ENCODE data around the gene VAV3. TPM values are rescaled to one million over a fixed set of nuclear protein-coding genes. Genes with fewer than 3 reads are reported as not detected.

Gene VAV3
- total and polyA plus RNA-seq, 10 of the 15 experiments (the other 5 are each of a cell fraction or from before 2014, with no cell fraction given) = 0.84 to 5.5 (median 3.4) TPM

- H3K4me2 ChIP-seq (ENCODE audit: control insufficient read depth, insufficient read depth) = no peak overlapping the region
- SMC1A ChIA-PET (ENCODE audit: uncharacterized antibody, unreplicated experiment) = no interaction called here
- WGBS (ENCODE audit: insufficient coverage, insufficient replicate concordance, low lambda C conversion rate, missing lambda C conversion rate) = 70% methylated on average over 2 of the region's 2 CpGs
- in situ Hi-C loops (cut with MboI) (no loop called here), intact Hi-C loops (cut with micrococcal nuclease; ENCODE audit: unreplicated experiment) (no loop called here)
- CTCF ChIA-PET = no interaction called here
- H3K36me3 ChIP-seq (ENCODE audit: control insufficient read depth in 2 of 2, insufficient read depth in 2 of 2, low read length in 1 of 2) = no peaks in the 10 kb centered on the region
- no peaks in the 10 kb centered on the region for H3K9me3 ChIP-seq (replicated peaks; ENCODE audit: control insufficient read depth, insufficient read depth, low read length)
- no peaks in the 10 kb centered on the region for H3K79me2 ChIP-seq (ENCODE audit: control insufficient read depth, insufficient read depth, low read length)
- RAD21 ChIA-PET (ENCODE audit: unreplicated experiment) = no interaction called here
- H4K20me1 ChIP-seq (ENCODE audit: control insufficient read depth, insufficient read depth) = no peaks in the 10 kb centered on the region
- H3K27me3 ChIP-seq (replicated peaks in 1 of 2; ENCODE audit: control insufficient read depth in 2 of 2, insufficient read depth in 2 of 2, low read length in 1 of 2) = no peaks in the 10 kb centered on the region
- TF ChIP-seq HDGF (IDR thresholded peaks at IDR 0.05) = no peak
- TF ChIP-seq SPI1 (IDR thresholded peaks at IDR 0.05; ENCODE audit: borderline replicate concordance, insufficient read depth, low read depth, low read length) = peak; percentile 73; the same call in 1 of the 2 replicates
- H3K9ac ChIP-seq (ENCODE audit: control insufficient read depth, insufficient read depth, low read length) = no peak overlapping the region
- no peak overlapping the region for H3K4me3 ChIP-seq
- no TSS peak for BruUV-seq (replicated peaks)
- ATAC-seq (peak; percentile 56), DNase-seq (ENCODE audit: low read depth, low spot score) (no peak), FAIRE-seq (no peak)
- POLR2A ChIA-PET = no interaction called here
- no peak overlapping the region for H2AFZ ChIP-seq (ENCODE audit: control insufficient read depth, low read depth, low read length)
- no peaks in the 10 kb centered on the region for H3K4me1 ChIP-seq (ENCODE audit: control insufficient read depth, insufficient read depth, low read length)
- no peak overlapping the region for H3K27ac ChIP-seq (ENCODE audit: control insufficient read depth, insufficient read depth)
Measured at GRCh38 chr1:107678993-107679392, 286.0 kb downstream of the VAV3 start.

- Histone ChIP-seq H3K4me3 (no peak overlapping the region), H3K4me2 (ENCODE audit: control insufficient read depth, insufficient read depth) (no peak overlapping the region), H3K4me1 (ENCODE audit: control insufficient read depth, insufficient read depth, low read length) (no peaks in the 10 kb centered on the region), H3K9ac (ENCODE audit: control insufficient read depth, insufficient read depth, low read length) (no peak overlapping the region), H3K79me2 (ENCODE audit: control insufficient read depth, insufficient read depth, low read length) (no peaks in the 10 kb centered on the region), H3K36me3 (ENCODE audit: control insufficient read depth in 2 of 2, insufficient read depth in 2 of 2, low read length in 1 of 2) (no peaks in the 10 kb centered on the region), H3K27me3 (replicated peaks in 1 of 2; ENCODE audit: control insufficient read depth in 2 of 2, insufficient read depth in 2 of 2, low read length in 1 of 2) (no peaks in the 10 kb centered on the region), H4K20me1 (ENCODE audit: control insufficient read depth, insufficient read depth) (no peaks in the 10 kb centered on the region), H3K9me3 (replicated peaks; ENCODE audit: control insufficient read depth, insufficient read depth, low read length) (no peaks in the 10 kb centered on the region), H3K27ac (ENCODE audit: control insufficient read depth, insufficient read depth) (no peak overlapping the region), H2AFZ (ENCODE audit: control insufficient read depth, low read depth, low read length) (no peak overlapping the region)
- ATAC-seq (no peak), FAIRE-seq (no peak), DNase-seq (ENCODE audit: low read depth, low spot score) (no peak)
- ChIA-PET CTCF (interaction anchor here (0.6 to 1.1 kb wide), 2 partner anchors 11 to 1407 kb away, joined by 4 to 7 read pairs; no protein-coding TSS in a partner anchor), POLR2A (no interaction called here), SMC1A (ENCODE audit: uncharacterized antibody, unreplicated experiment) (interaction anchor here (1.0 kb wide), 1 partner anchor 187 kb away, joined by 3 read pairs; no protein-coding TSS in a partner anchor), RAD21 (ENCODE audit: unreplicated experiment) (no interaction called here)
- TF ChIP-seq BRCA1 (IDR thresholded peaks at IDR 0.05; ENCODE audit: low read depth, low read length) = no peak
- no peak for TF ChIP-seq NFIC (IDR thresholded peaks at IDR 0.05; ENCODE audit: low read depth, low read length)
- no peak for TF ChIP-seq ATF2 (IDR thresholded peaks at IDR 0.05; ENCODE audit: low read length)
- TF ChIP-seq ATF7 (IDR thresholded peaks at IDR 0.05; ENCODE audit: low read depth) = no peak
- TF ChIP-seq MYB (IDR thresholded peaks at IDR 0.05; ENCODE audit: borderline replicate concordance, low read depth, low read length) = no peak
- TF ChIP-seq NFYB (IDR thresholded peaks at IDR 0.05; ENCODE audit: insufficient read depth, low read depth, low read length) = no peak
- no peak for TF ChIP-seq ZNF24 (IDR thresholded peaks at IDR 0.05)
- intact Hi-C loops (cut with micrococcal nuclease; ENCODE audit: unreplicated experiment) (no loop called here), in situ Hi-C loops (cut with MboI) (no loop called here)
- no TSS peak for BruUV-seq (replicated peaks)
- 42% methylated on average over 3 of the region's 3 CpGs for WGBS (ENCODE audit: insufficient coverage, insufficient replicate concordance, low lambda C conversion rate, missing lambda C conversion rate)
Measured at GRCh38 chr1:107677697-107678096, 287.3 kb downstream of the VAV3 start.

All from GM12878 (cell line).